ENCODE results near the gene ESYT2.
A peak's percentile ranks its signal among the peaks of the same experiment; 100 is the strongest.

ESYT2 gene

DNA sequence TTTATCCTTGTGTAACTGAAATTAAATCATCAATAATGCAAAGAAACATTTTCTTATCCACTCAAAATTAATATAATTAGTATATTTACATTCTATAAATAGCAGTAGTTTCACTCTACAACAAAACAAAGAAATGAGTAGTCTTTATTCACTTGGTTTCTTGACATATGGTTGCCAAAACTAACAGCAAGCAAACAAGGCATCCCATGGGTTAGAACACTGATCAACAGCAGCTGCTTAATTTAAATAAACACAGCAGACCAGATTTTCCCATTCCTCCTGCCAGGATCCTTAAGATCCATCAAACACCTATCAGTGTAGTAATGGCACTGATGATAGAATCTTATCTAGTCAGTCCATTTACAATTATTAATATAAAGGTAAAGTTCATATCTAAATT is 146.9 kb downstream of the ESYT2 start:
- no peak overlapping the region for H3K4me3 ChIP-seq (ENCODE audit: control insufficient read depth, low read depth, low read length)
- TF ChIP-seq, protein P1, sequence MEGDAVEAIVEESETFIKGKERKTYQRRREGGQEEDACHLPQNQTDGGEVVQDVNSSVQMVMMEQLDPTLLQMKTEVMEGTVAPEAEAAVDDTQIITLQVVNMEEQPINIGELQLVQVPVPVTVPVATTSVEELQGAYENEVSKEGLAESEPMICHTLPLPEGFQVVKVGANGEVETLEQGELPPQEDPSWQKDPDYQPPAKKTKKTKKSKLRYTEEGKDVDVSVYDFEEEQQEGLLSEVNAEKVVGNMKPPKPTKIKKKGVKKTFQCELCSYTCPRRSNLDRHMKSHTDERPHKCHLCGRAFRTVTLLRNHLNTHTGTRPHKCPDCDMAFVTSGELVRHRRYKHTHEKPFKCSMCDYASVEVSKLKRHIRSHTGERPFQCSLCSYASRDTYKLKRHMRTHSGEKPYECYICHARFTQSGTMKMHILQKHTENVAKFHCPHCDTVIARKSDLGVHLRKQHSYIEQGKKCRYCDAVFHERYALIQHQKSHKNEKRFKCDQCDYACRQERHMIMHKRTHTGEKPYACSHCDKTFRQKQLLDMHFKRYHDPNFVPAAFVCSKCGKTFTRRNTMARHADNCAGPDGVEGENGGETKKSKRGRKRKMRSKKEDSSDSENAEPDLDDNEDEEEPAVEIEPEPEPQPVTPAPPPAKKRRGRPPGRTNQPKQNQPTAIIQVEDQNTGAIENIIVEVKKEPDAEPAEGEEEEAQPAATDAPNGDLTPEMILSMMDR (conservative IDR thresholded peaks at IDR 0.05; ENCODE audit: control insufficient read depth, insufficient read depth, low read depth, low read length) = no peak
- DNase-seq (ENCODE audit: low read depth) = peak; percentile 33
